Astrocyte (in vitro differentiated cells and primary cell): ENCODE results near the gene COX7A2.

Experiments used
- CTCF ChIP-seq: IDR thresholded peaks from 2 replicates; pipeline ENCODE4 v1.5.1; 2011; ENCODE audit warnings: low read depth, mild to moderate bottlenecking, inconsistent platforms, low read length, moderate library complexity; ENCODE audit not compliant: insufficient read depth
- EZH2 ChIP-seq: IDR thresholded peaks from 2 replicates; pipeline ENCODE4 v1.6.1; 2012; ENCODE audit warnings: mild to moderate bottlenecking, low read length, inconsistent platforms; ENCODE audit not compliant: insufficient read depth

- no peak for TF ChIP-seq CTCF
- no peak for TF ChIP-seq EZH2
Observed at GRCh38 chr6:75204959-75205775, 38.4 kb downstream of the COX7A2 start.
